ENCODE results near the gene MAPT.

DNA sequence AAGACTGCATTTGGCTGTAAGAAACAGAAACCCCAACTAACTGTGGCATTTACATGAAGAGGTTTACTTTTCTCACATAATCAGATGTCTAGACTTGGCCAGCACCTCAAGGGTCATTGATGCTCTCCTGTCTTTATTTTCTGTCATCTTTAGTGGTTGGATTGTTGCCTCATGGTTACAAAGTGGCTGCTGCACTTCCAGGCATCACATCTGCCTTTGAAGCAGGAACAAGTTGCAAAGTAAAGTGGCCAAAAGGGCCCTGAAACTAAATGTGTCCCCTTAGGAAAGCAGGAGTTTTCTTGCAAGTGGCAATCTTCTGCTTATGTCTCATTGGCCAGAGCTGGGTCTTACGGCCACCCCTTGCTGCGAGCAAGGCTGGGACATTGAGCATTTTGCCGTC is 78.2 kb downstream of the MAPT start:
- TF ChIP-seq POLR2A (IDR thresholded peaks at IDR 0.05; ENCODE audit: low read depth, low read length) = no peak
- no peak for TF ChIP-seq TAF1 (IDR thresholded peaks at IDR 0.05; ENCODE audit: borderline replicate concordance, low read depth, low read length)
